ENCODE measurements around the gene PRICKLE1. TPM values are rescaled to one million over a fixed set of nuclear protein-coding genes. Genes with fewer than 3 reads are reported as not detected.

The PRICKLE1 gene
- total RNA-seq, 1 experiment from 2014 or later, result 7.0 TPM

DNA sequence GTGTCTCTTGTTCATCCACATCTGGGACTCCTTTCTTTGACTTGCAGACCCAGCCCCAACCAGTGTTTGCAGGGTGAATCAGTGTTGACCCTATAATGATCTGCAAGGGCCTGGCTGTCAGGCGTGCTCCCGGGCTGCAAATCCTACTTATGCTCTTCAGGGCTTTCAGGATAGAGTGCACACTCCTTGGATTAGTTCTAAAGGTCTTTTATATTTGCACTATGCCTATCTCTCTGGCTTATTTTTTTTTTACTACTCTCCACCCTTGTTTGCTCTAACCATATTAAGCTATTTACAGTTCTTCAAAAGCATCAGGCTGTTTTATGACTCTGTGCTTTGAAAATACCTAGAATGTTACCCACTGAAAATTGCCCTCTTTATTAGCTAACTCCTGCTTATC is 4.3 kb upstream of the PRICKLE1 start:
- TF ChIP-seq EZH2 (IDR thresholded peaks at IDR 0.05; ENCODE audit: low read depth), result no peak
- TF ChIP-seq, protein P1, sequence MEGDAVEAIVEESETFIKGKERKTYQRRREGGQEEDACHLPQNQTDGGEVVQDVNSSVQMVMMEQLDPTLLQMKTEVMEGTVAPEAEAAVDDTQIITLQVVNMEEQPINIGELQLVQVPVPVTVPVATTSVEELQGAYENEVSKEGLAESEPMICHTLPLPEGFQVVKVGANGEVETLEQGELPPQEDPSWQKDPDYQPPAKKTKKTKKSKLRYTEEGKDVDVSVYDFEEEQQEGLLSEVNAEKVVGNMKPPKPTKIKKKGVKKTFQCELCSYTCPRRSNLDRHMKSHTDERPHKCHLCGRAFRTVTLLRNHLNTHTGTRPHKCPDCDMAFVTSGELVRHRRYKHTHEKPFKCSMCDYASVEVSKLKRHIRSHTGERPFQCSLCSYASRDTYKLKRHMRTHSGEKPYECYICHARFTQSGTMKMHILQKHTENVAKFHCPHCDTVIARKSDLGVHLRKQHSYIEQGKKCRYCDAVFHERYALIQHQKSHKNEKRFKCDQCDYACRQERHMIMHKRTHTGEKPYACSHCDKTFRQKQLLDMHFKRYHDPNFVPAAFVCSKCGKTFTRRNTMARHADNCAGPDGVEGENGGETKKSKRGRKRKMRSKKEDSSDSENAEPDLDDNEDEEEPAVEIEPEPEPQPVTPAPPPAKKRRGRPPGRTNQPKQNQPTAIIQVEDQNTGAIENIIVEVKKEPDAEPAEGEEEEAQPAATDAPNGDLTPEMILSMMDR (conservative IDR thresholded peaks at IDR 0.05), result no peak
- Histone ChIP-seq H3K4me2 (no peak overlapping the region), H3K9me2 (ENCODE audit: insufficient read depth) (no peaks in the 10 kb centered on the region), H4K20me1 (ENCODE audit: insufficient read depth) (no peaks in the 10 kb centered on the region), H3K36me3 (ENCODE audit: low read depth) (no peaks in the 10 kb centered on the region), H3K27ac (no peak overlapping the region), H3K4me3 (no peak overlapping the region), H3F3A (ENCODE audit: insufficient read depth, low read depth) (no peaks in the 10 kb centered on the region), H2AFZ (no peak overlapping the region), H3K27me3 (ENCODE audit: insufficient read depth, low read depth) (no peaks in the 10 kb centered on the region), H3K4me1 (replicated peaks; ENCODE audit: insufficient read depth) (0 out of 2 replicates have a peak, but pooled peaks cover 6% of the 10 kb centered on the region), H3K9me3 (ENCODE audit: insufficient read depth, low read depth) (no peaks in the 10 kb centered on the region), H3K79me2 (ENCODE audit: low read depth) (no peaks in the 10 kb centered on the region)
- peak in 1 of 2 experiments; percentile 49 for DNase-seq
- intact Hi-C loops (cut with micrococcal nuclease; ENCODE audit: unreplicated experiment), result loop anchor here (5.0 kb wide), 3 partner anchors 163 to 743 kb away; no protein-coding TSS in a partner anchor
- ChIA-PET POLR2A (ENCODE audit: unreplicated experiment) (interaction anchor here (0.6 kb wide), 1 partner anchor 149 kb away, joined by 3 read pairs; no protein-coding TSS in a partner anchor), CTCF (no interaction called here)
- no TSS peak for BruUV-seq (replicated peaks)

GRCh38 chr12:42590330-42590934 is 886 bp upstream of the PRICKLE1 start:
- intact Hi-C loops (cut with micrococcal nuclease; ENCODE audit: unreplicated experiment), result loop anchor here (2.0 to 5.0 kb wide), 4 partner anchors 167 to 747 kb away; no protein-coding TSS in a partner anchor
- POLR2A ChIA-PET (ENCODE audit: unreplicated experiment), result no interaction called here
- CTCF ChIA-PET, result interaction anchor here (0.6 to 0.7 kb wide), 2 partner anchors 40 to 168 kb away, joined by 3 to 7 read pairs; no protein-coding TSS in a partner anchor
- Histone ChIP-seq H3K36me3 (ENCODE audit: low read depth) (no peaks in the 10 kb centered on the region), H3K4me2 (peak overlapping the region; percentile 78), H3F3A (ENCODE audit: insufficient read depth, low read depth) (no peaks in the 10 kb centered on the region), H3K9me3 (ENCODE audit: insufficient read depth, low read depth) (no peaks in the 10 kb centered on the region), H3K4me1 (replicated peaks; ENCODE audit: insufficient read depth) (peaks cover 13% of the 10 kb centered on the region; the same call in 1 of the 2 replicates), H3K27me3 (ENCODE audit: insufficient read depth, low read depth) (no peaks in the 10 kb centered on the region), H3K79me2 (ENCODE audit: low read depth) (no peaks in the 10 kb centered on the region), H3K27ac (no peak overlapping the region), H2AFZ (peak overlapping the region; percentile 94), H3K9me2 (ENCODE audit: insufficient read depth) (no peaks in the 10 kb centered on the region), H4K20me1 (ENCODE audit: insufficient read depth) (no peaks in the 10 kb centered on the region), H3K4me3 (peak overlapping the region; percentile 89)
- no peak for TF ChIP-seq EZH2 (IDR thresholded peaks at IDR 0.05; ENCODE audit: low read depth)
- TF ChIP-seq, protein P1 (conservative IDR thresholded peaks at IDR 0.05), result no peak
- BruUV-seq (replicated peaks), result no TSS peak
- peak in 1 of 2 experiments; percentile 21 for DNase-seq

- no peak overlapping the region for H3K27ac ChIP-seq
- no peaks in the 10 kb centered on the region for H3K27me3 ChIP-seq (ENCODE audit: insufficient read depth, low read depth)
- H3K4me2 ChIP-seq, result peak overlapping the region; percentile 89
- H3K9me3 ChIP-seq (ENCODE audit: insufficient read depth, low read depth), result no peaks in the 10 kb centered on the region
- no peaks in the 10 kb centered on the region for H3K79me2 ChIP-seq (ENCODE audit: low read depth)
- no peaks in the 10 kb centered on the region for H3K9me2 ChIP-seq (ENCODE audit: insufficient read depth)
- CTCF ChIA-PET, result interaction anchor here (0.5 to 0.7 kb wide), 2 partner anchors 33 to 600 kb away, joined by 3 to 6 read pairs; no protein-coding TSS in a partner anchor
- BruUV-seq (replicated peaks), result no TSS peak
- peak overlapping the region; percentile 89 for H3K4me3 ChIP-seq
- intact Hi-C loops (cut with micrococcal nuclease; ENCODE audit: unreplicated experiment), result loop anchor here (1.0 kb wide), 1 partner anchor 202 kb away; no protein-coding TSS in a partner anchor
- no peaks in the 10 kb centered on the region for H3F3A ChIP-seq (ENCODE audit: insufficient read depth, low read depth)
- no peak for TF ChIP-seq EZH2 (IDR thresholded peaks at IDR 0.05; ENCODE audit: low read depth)
- TF ChIP-seq, protein P1 (conservative IDR thresholded peaks at IDR 0.05), result peak; percentile 68
- H4K20me1 ChIP-seq (ENCODE audit: insufficient read depth), result no peaks in the 10 kb centered on the region
- peaks cover 13% of the 10 kb centered on the region; the same call in 1 of the 2 replicates for H3K4me1 ChIP-seq (replicated peaks; ENCODE audit: insufficient read depth)
- peak in 1 of 2 experiments; percentile 49 for DNase-seq
- H3K36me3 ChIP-seq (ENCODE audit: low read depth), result no peaks in the 10 kb centered on the region
- peak overlapping the region; percentile 82 for H2AFZ ChIP-seq
- POLR2A ChIA-PET (ENCODE audit: unreplicated experiment), result no interaction called here
Observed at GRCh38 chr12:42588524-42589464, 752 bp downstream of the PRICKLE1 start.

All from PC-9 (cell line).